Colonic mucosa (tissue), 4 donors: ENCODE data around the gene PALM2AKAP2. TPM values are rescaled to one million over a fixed set of nuclear protein-coding genes. Genes with fewer than 3 reads are reported as not detected.

Source experiments
- DNase-seq: peaks from one replicate; pipeline ENCODE4 v3.0.0-alpha.2; 2020
- H3K27ac ChIP-seq: fragments of 200-600 bp; one replicate; pipeline ENCODE4 v1.8.0; 2021
- H3K27me3 ChIP-seq: fragments of 200-600 bp; one replicate; pipeline ENCODE4 v1.8.0; 2021
- H3K36me3 ChIP-seq: fragments of 200-600 bp; one replicate; pipeline ENCODE4 v1.8.0; 2021
- H3K4me1 ChIP-seq: fragments of 200-600 bp; one replicate; pipeline ENCODE4 v1.8.0; 2021; ENCODE audit warnings: mild to moderate bottlenecking
- H3K4me3 ChIP-seq: fragments of 200-600 bp; one replicate; pipeline ENCODE4 v1.8.0; 2021
- H3K9ac ChIP-seq, 2 donors: one replicate each; pipeline ENCODE4 v1.7.0; 2013; ENCODE audit warnings: control low read depth in 2 of 2, low read depth in 2 of 2, low read length in 2 of 2
- H3K9me3 ChIP-seq: fragments of 200-600 bp; one replicate; pipeline ENCODE4 v1.8.0; 2021
- CTCF ChIP-seq: fragments of 200-600 bp; IDR thresholded peaks from one replicate; pipeline ENCODE4 v1.8.0; 2022; ENCODE audit warnings: antibody characterized with exemption, mild to moderate bottlenecking
- intact Hi-C: fragments of 100-400 bp; cut with DNase I; formaldehyde crosslinking; loops from one replicate; pipeline ENCODE4 v1.14.1; 2022
- total RNA-seq, 2 donors: library from RNA; stranded (reverse); fragmentation: NEBNext Ultra II Directional in 1 of 2; extraction: Animal tissue kit (Norgen Biotek cat#: 25700) in 1 of 2; gene quantifications; one replicate each; pipeline ENCODE4 v1.2.1, GENCODE V29; 2021
- donor health status: healthy.
- donor health status: DM: no; HTN: no; CAD: no.
- donor health status: DM: no; HTN: no; CAD: no.

PALM2AKAP2 gene
- total RNA-seq, 2 donors from 2014 or later = 0.69 to 3.4 TPM

GRCh38 chr9:109737295-109737694 is 42.7 kb upstream of the PALM2AKAP2 start:
- Histone ChIP-seq H3K27ac (no peak overlapping the region), H3K9ac (no peak overlapping the region), H3K4me1 (no peaks in the 10 kb centered on the region), H3K36me3 (no peaks in the 10 kb centered on the region), H3K4me3 (no peak overlapping the region), H3K27me3 (no peaks in the 10 kb centered on the region), H3K9me3 (no peaks in the 10 kb centered on the region)
- intact Hi-C loops = no loop called here
- TF ChIP-seq CTCF = no peak
- DNase-seq = no peak

- H3K9me3 ChIP-seq = no peaks in the 10 kb centered on the region
- no peak overlapping the region for H3K9ac ChIP-seq
- no peak for DNase-seq
- no peaks in the 10 kb centered on the region for H3K4me1 ChIP-seq
- no peak overlapping the region for H3K4me3 ChIP-seq
- intact Hi-C loops = no loop called here
- H3K27ac ChIP-seq = no peak overlapping the region
- H3K27me3 ChIP-seq = no peaks in the 10 kb centered on the region
- TF ChIP-seq CTCF = no peak
- H3K36me3 ChIP-seq = no peaks in the 10 kb centered on the region
Observed at GRCh38 chr9:109739760-109740159, 40.2 kb upstream of the PALM2AKAP2 start.

- H3K9ac ChIP-seq = no peak overlapping the region
- no peak overlapping the region for H3K27ac ChIP-seq
- no peak for TF ChIP-seq CTCF
- H3K4me1 ChIP-seq = peaks cover 3% of the 10 kb centered on the region
- intact Hi-C loops = no loop called here
- no peak for DNase-seq
- H3K9me3 ChIP-seq = no peaks in the 10 kb centered on the region
- no peaks in the 10 kb centered on the region for H3K36me3 ChIP-seq
- no peak overlapping the region for H3K4me3 ChIP-seq
- no peaks in the 10 kb centered on the region for H3K27me3 ChIP-seq
Observed at GRCh38 chr9:109742776-109743348, 37.1 kb upstream of the PALM2AKAP2 start.

- H3K27me3 ChIP-seq = no peaks in the 10 kb centered on the region
- no peaks in the 10 kb centered on the region for H3K9me3 ChIP-seq
- H3K27ac ChIP-seq = no peak overlapping the region
- intact Hi-C loops = no loop called here
- H3K4me3 ChIP-seq = no peak overlapping the region
- H3K9ac ChIP-seq = no peak overlapping the region
- H3K4me1 ChIP-seq = peaks cover 3% of the 10 kb centered on the region
- no peaks in the 10 kb centered on the region for H3K36me3 ChIP-seq
- DNase-seq = no peak
- no peak for TF ChIP-seq CTCF
Observed at GRCh38 chr9:109743696-109744095, 36.3 kb upstream of the PALM2AKAP2 start.

- intact Hi-C loops = no loop called here
- Histone ChIP-seq H3K27ac (no peak overlapping the region), H3K4me3 (no peak overlapping the region), H3K9me3 (no peaks in the 10 kb centered on the region), H3K36me3 (no peaks in the 10 kb centered on the region), H3K4me1 (peaks cover 3% of the 10 kb centered on the region), H3K27me3 (no peaks in the 10 kb centered on the region), H3K9ac (no peak overlapping the region)
- TF ChIP-seq CTCF = no peak
- DNase-seq = peak; percentile 54
Observed at GRCh38 chr9:109745335-109746283, 34.4 kb upstream of the PALM2AKAP2 start.
